Vagina (tissue), 2 donors: ENCODE data around the gene PAIP2B.

ENCODE experiments used
- CTCF ChIP-seq, 3 experiments: fragments of 450-650 bp in 2 of 3; fragments of 200-600 bp in 1 of 3; sonication (generic) in 1 of 3; IDR thresholded peaks; one replicate each; pipeline ENCODE4 v1.5.1; 2017 to 2019; ENCODE audit warnings: antibody characterized with exemption in 3 of 3, mild to moderate bottlenecking in 2 of 3, moderate library complexity in 2 of 3
- POLR2A ChIP-seq, 2 donors: fragments of 450-650 bp; IDR thresholded peaks; one replicate each; pipeline ENCODE4 v1.6.1; 2017; ENCODE audit warnings: antibody characterized with exemption in 2 of 2, mild to moderate bottlenecking in 2 of 2, moderate library complexity in 2 of 2
- POLR2AphosphoS5 ChIP-seq, 2 donors: sonication (generic); formaldehyde crosslinking; IDR thresholded peaks; one replicate each; pipeline ENCODE4 v1.9.0; 2017; ENCODE audit warnings: antibody characterized with exemption in 2 of 2, mild to moderate bottlenecking in 2 of 2, low read depth in 1 of 2; ENCODE audit not compliant: insufficient read depth in 1 of 2

GRCh38 chr2:71224935-71225334, 2.0 kb downstream of the PAIP2B start:
- TF ChIP-seq CTCF (IDR thresholded peaks at IDR 0.05) (no peak), POLR2A (IDR thresholded peaks at IDR 0.05) (no peak), POLR2AphosphoS5 (IDR thresholded peaks at IDR 0.05; ENCODE audit: insufficient read depth in 1 of 2, low read depth in 1 of 2) (no peak)
